HG03139 (cell line): ENCODE measurements around the gene TBCEL.
"Not testable (repeated sequence)": the region's sequence is repeated elsewhere in the genome, so short reads cannot be mapped to it uniquely, and the experiment has no call there.

Experiments
- ATAC-seq: cut with Tn5 transposase; IDR thresholded peaks from one replicate; pipeline ENCODE4 v1.9.1; 2021; ENCODE audit not compliant: unreplicated experiment

TBCEL gene, protein sequence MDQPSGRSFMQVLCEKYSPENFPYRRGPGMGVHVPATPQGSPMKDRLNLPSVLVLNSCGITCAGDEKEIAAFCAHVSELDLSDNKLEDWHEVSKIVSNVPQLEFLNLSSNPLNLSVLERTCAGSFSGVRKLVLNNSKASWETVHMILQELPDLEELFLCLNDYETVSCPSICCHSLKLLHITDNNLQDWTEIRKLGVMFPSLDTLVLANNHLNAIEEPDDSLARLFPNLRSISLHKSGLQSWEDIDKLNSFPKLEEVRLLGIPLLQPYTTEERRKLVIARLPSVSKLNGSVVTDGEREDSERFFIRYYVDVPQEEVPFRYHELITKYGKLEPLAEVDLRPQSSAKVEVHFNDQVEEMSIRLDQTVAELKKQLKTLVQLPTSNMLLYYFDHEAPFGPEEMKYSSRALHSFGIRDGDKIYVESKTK

DNA sequence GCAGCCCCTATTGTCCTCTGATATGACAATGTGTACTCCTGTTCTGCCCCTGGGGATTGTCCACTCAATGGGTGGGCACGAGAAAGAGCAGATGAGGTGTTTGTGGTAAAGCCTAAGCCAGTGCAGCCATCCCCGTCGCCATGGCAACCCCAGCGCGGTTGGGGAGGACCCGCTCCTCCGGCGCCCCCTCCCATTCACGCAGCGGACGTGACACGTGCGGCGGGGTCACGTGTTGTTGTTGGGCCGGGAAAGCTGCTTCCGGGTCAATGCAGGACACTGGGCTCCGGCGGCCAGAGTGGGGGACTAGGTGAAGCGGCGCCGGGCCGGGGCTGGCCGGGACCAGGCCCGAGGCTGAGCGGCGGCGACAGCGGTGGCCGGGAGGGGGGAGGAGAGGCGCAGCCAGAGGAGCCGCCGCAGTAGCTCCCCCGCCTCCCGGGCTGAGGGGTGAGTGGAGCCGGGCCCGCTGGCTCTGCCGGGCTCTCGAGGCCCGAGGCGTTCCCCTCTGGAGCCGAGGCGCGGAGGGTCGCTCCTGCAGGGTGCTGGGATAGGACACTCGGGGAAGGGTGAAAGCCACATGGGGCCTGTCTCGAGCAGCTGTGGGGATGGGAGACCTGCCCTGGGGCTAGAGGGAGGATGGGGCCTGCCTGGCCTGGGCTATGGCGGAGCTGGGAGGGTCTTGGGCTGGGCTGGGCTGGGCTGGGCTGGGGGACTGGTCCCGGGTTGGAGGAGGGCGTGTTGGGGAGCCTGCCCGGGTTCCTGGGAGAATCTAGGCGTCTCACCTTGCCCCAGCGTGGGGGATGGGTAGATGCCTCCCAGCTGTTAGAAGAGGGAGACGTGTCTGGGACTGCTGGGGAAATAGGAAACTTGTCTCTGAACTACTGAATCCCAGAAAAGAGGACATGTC, at the start of gene TBCEL:
Gene TBCEL, plus strand, starts transcription at position 255 of the 904 bp plus-strand sequence. CDS start 21,589 bp downstream, outside the sequence.
- ATAC-seq: peak; percentile 89

DNA sequence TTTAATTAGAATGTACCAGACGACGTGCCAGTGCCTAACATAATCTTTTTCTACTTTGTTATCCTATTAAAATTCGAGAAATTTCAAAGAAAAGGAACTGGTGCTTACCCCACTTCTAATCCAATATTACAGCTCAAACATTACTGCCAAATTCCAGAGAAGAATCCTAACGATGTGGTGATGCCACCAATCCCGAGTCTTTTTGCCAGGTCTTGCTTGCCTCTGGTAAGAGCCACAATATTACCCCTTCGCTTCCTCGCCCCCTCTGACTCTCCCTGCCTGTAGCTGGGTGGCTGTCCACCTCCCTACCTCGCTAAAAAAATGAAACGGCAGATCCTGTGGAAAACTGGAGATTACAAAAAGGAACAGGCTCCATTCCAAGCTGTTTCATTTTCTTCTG, 49.4 kb upstream of the TBCEL start:
- ATAC-seq: no peak

DNA sequence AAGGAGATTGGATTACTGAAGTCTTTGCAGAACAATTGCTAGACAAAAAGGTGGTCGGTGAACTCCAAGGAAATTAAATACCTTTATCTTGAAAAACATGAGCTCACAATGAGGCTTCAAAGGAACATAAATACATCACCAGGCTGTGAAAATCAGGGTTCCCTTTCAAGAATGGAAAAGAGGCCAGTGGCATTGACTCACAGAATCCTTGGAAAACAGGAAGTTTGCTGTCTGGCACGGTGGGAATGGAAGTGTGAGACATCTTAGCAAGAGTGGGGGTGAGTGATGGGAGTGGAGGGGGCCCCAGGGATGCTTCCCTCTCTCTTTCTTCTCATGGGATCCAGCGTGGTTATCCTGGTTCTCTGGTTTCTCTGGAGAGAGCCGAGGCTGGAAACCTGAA, 48.9 kb upstream of the TBCEL start:
- ATAC-seq: no peak

DNA sequence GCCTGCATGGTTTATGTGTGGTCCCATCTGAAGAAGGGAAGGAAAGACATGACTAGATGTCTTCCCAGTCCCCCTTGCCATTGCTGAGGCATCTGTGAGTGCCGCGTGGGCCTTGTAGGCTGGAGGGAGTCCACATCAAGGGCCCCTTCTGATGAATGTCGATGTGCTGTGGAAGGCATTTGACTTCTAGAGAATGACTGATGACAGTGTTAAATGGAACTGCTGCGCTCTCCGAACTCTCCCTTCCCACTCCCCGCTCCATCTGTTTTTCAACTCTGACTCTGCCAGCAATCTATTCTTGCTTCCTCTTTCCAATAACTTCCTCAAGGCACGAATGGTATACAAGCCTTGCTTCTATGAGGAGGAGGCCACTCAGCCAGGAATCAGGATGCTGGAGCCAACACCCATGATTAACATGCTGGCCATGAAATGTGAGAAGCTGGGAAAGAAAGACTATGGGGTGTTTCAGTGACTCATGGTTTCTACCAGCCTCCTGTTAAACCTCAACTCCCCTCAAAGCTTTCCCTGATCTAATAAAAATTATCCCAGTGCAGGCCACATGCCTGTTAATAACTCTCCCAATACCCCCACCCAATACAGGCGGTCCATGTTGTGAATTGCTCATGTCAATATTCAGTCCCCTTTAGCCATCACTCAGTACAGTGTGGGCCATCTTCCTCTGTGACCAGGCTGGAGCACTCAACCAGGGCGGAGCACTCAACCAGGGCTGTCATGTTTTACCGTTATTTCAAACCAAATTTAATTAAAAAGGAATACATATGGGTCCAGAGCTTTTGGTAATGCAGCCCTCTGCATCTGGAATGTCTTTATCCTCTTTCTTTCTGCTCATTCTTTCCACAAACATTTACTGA, 46.4 kb upstream of the TBCEL start:
- no peak for ATAC-seq

DNA sequence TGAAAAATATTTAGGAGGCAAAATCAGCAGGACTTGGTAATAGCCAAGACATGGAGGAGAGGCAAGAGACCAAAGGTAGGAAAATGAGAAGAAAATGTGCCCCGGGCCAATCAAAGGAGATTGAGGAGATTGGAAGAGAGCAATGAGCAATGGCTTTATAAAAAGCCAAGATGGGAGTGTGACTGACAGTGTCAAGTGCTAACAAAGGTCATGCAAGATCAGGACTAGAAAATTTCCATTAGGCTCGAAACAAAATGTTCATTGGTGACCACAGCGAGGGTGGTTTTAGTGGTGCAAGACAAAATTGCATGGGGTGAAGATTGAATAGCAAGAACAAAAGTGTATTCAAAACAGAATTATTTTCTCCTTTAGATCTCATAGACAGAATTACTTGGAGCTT, 45.2 kb upstream of the TBCEL start:
- ATAC-seq: no peak

DNA sequence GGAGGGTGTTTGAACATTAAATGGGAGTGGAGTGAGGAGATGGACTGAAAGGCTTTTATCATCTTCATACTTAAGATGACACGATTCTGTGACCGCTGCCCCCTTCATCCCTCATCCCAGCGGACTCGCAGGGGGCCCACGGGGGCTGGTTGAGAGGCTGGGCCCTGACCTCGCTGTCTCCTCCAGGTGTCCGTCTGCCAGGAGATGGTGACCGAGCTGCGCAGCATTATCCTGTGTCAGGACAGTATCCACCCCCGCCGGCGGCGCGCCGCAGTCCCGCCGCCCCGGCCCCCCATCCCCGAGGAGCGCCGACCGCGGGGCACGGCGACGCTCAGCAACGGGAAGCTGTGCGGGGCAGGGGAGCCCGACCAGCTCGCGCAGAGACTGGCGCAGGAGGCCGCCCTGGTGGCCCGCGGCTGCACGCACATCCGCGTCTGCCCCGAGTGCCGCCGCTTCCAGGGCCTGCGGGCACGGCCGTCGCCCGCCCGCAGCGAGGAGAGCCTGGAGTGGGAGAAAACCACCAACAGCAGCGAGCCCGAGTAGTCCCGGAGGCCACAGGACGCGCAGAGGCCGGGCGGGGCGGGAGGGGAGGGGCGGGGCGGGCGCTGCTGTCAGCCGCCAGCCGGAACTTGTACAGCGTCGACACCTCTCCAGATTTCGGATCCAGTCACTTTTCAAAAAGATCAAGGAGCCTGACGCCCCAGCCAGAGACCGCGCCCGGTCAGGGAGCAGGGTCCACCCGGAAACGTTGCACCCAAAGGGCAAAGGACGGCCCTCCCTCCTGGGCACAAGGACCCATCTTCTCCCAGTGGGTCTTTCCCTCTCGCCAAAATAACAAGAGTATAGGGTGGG, 38.0 kb upstream of the TBCEL start:
- ATAC-seq: no peak

DNA sequence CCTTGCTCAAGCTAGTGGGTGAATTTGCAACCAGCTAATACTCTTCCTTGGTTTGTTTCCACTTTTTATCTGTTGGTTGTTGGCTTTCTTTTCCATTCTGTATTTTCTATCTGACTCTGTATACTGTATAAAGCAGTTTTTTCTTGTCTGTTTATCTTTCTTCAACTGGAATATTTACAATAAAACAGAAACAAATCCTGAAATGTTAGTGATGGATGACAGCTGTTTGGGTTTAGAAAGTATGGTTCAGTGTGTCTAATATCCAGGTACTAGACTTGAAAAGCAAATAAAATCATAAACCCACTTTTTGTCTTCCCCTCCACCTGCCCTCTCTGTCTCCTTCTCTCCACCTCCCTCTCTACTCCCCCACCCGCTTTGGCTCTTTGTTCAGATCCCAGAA, 35.3 kb upstream of the TBCEL start:
- ATAC-seq: no peak

DNA sequence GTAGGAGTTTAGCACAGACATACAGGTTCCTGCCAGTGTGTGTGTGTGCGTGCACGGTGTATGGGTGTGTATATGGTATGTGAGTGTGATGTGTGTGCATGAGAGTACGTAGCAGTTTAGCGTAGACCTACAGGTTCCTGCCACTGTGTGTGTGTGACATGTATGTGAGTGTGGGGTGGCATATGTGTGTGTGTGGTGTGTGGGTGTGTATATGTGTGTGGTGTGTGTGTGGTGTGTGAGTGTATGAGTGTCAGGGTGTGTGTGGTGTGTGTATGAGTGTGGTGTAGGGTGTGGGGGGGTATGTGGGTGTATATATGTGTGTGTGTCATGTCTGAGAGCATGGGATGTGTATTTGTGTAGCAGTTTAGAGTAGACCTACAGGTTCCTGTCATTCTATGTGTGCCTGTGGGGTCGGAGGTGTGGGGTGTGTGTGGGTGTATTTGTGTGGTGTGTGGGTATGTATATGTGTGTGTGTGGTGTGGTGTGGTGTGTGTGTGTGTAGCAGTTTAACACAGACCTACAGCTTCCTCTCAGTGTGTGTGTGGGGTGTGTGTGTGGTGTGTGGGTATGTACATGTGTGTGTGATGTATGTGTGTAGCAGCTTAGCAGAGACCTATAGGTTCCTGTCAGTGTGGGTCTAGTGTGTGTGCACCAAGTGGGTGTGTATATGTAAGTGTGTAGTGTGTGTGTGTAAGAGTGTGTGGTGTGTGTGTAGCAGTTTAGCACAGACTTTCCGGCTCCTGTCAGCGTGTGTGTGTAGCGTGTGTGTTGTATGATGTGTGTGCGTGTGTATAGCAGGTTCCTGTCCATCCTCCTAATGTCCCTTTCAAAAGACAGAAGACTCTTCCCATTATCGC, 31.8 kb upstream of the TBCEL start:
- ATAC-seq: no peak

DNA sequence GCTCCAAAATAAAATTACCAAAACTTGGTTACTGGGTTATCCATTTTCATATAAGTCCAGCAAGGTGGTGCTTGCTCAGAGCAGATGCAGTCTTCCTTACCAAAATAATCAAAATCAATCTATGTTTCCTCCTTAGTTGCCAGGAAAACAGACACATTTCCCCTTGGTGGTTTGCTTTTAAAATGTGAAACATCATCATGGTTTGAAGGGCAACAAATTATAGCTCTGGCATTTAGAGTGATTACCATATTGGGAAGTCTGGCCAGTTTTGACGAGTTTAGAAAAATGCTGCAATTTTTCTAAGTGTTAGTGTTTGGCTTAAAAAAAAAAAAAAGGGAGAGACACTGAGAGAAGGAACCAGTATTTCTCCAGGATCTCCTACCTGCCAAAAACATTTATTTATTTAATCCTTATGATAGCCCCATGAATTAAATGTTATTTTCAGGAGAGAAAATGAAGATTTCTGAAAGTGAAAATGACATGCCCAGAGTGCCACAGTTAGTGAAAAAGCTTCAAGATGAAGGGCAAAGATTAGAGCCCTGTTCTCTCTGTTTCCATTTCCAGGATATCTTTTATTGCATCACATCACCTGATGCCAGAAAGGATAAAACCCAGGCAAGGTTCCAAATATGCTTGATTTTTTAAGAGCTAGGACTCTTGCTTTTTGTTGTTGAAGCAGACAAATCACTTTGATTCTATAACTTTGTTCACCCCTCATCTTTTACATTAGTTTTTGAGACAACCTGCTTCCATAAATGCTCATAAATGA, 29.6 kb upstream of the TBCEL start:
- no peak for ATAC-seq

DNA sequence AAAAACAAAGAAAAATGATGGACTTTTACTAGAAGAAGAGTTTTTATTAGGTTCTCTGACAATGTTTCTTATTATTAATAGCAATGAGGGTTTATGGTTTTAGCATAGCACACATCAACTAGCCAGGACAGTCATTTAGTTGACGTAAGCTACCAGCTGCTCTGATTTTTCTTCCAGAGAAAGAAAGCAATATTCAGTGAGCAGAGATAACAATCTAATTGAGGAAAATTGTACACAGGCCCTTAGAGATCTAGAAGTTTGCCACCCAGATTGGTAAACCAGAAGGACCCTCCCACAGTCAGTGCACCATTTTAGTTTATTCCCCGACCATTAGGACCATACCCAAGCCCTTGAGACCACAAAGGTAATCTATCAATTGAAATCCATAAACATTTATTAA, 28.7 kb upstream of the TBCEL start:
- no peak for ATAC-seq

DNA sequence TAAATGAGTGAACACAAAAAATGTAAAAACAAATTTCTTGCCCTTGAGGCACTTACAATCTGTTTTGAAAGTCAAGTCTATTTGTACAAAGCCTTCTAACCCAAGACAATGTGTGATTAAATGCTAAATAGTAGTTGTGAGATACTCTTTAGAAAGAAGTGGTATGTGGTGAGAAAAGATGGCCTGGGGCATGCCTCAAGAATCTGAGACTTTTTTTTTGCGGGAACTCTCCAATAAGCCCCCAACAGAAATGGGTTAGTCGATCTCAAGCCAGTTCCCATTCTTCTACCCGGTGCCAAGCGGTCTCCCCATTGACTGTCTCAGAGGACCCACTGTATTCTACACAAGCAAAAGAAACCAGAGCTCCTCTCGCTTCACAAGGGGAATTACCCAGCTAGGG, 26.9 kb upstream of the TBCEL start:
- ATAC-seq: no peak

DNA sequence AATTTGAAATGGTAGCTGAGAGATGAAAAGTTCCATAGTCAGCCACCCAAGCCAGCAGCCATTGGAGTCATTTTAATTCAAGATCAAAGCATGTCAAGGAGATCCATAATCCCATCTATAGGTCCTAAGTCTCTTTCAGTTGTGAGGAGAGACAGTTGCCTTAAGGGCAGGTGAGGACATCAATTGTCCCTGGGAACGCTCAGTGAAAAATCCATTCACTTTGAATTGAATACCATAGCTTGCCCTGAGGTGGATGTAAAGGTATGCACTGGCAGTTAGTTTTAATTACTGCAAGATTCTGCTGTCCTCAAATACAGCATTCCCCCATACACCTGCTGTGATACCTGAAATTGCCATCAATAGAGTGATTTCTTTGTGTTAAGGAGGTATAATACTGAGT, 25.3 kb upstream of the TBCEL start:
- no peak for ATAC-seq

DNA sequence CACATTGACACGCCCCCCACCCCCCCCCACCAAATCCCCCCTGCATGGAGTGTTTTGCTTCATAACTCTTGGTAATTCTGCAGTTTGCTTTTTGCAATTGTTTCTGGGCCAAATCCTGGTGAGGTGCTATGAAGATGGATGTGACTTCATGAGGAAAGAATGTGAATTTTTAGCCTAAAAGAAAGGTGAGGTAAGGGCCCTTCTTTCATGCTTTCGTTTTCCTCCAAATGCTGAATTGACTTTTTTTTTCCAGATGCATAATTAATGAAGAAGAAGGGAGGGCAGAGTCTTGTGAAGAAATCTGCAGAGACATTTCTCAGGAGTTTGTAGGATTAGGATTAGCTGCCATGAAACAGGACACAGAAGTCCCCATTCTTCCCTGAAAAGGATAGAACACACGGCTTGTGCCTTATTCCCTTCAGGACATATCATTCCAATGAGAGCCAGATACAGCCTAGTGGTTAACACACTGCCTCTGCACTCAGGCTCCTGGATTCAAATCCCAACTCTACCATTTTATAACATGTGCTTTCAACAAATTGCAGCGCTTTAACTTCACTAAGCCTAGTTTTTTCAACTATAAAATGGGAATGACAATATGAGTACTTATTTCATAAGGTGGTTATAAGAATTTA, 19.6 kb upstream of the TBCEL start:
- ATAC-seq: no peak

DNA sequence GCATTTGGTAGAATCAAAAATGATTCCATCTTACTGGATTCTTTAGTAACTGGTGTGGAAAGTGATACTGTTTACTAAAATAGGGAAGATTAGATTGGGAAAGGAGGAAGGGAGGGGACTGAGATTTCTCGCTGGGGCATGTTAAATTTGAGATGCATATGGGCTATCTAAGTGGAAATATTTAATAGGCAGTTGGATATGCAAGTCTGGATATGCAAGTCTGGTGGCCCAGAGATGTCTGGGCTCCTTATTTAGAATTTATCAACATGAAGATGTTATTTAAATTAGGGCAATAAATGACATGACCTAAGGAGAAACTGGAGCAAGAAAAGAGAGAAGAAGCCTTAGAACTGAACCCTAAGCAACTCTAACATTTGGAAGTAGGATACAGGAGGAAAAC, 17.0 kb upstream of the TBCEL start:
- ATAC-seq: no peak

DNA sequence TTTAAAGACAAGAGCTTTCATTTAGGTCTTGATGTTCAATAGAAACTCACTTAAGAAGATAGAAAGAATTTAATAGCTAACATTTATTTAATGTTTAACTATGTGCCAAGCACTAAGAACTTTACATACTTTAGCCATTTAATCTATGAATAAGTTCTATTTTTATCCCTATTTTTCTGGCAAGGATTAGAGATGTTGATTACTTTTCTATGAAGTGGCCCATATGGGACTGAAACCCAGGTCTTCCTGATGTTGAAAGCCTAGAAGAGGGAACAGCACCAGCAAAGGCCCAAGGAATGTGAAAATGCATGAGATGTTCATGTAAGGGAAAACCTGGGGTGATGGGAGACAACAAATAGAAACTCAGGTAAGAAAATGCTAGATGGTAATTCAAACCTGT, 15.4 kb upstream of the TBCEL start:
- no peak for ATAC-seq

DNA sequence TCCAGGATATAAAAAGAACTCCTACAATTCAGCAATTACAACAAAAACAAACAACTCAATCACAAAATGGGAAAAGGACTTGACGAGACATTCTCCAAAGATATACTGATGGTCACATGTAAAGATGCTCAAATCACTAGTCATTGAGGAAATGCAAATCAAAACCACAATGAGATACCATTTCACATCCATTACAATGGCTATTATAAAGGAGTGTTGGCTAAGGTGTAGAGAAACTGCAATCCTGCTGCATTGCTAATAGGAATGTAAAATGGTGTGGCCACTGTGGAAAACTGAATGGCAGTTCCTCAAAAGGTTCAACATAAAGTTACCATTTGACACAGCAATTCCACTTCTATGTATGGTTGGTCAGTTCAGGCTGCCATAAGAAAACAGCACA, 11.8 kb upstream of the TBCEL start:
- no peak for ATAC-seq

DNA sequence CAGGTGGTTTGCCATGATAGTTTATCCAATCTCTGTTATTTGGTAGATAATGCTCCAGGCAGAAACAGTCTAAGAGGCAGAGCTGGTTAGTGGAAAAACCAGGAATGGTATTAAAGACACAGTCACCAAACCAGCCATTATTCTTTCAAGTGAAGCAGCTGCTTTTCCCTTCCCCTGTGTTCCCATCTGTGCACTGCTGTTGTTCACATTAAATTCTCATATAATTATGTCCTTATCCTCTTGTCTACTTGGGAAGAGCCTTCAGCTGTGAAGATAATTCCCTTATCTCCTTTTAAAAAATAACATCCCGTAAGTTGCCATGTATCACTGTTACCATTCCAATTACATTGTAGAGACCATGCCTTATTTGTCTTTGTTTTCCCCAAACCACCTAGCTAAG, 5.2 kb upstream of the TBCEL start:
- no peak for ATAC-seq

DNA sequence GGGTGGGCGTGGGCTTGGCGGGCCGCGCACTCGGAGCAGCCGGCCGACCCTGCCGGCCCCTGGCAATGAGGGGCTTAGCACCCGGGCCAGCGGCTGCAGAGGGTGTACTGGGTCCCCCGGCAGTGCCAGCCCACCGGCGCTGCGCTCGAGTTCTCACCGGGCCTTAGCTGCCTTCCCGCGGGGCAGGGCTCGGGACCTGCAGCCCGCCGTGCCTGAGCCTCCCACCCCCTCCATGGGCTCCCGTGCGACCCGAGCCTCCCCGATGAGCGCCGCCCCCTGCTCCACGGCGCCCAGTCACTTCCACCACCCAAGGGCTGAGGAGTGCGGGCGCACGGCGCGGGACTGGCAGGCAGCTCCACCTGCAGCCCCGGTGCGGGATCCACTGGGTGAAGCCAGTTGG, 2.2 kb upstream of the TBCEL start:
- not testable (repeated sequence) for ATAC-seq
